Large intestine (tissue), 12 donors: Measurements from ENCODE around the gene PTCD2. TPM values are rescaled to one million over a fixed set of nuclear protein-coding genes. Genes with fewer than 3 reads are reported as not detected.

Experiments
- DNase-seq, 2 donors: peaks; one replicate each; pipeline versions ENCODE4 v3.0.0 to v3.0.0-alpha.2; 2013
- H3K27ac ChIP-seq: one replicate; pipeline ENCODE4 v1.5.1; 2013; ENCODE audit warnings: low read length
- H3K27me3 ChIP-seq: 2 replicates; pipeline ENCODE4 v1.6.1; 2013; ENCODE audit warnings: low read length; ENCODE audit not compliant: control insufficient read depth, insufficient read depth
- H3K36me3 ChIP-seq: 2 replicates; pipeline ENCODE4 v1.6.1; 2013; ENCODE audit warnings: low read length; ENCODE audit not compliant: control insufficient read depth, insufficient read depth
- H3K4me1 ChIP-seq: one replicate; pipeline ENCODE4 v1.6.1; 2013; ENCODE audit warnings: low read length; ENCODE audit not compliant: control insufficient read depth, insufficient read depth
- H3K4me3 ChIP-seq: one replicate; pipeline ENCODE4 v1.5.1; 2013; ENCODE audit warnings: low read length
- H3K9me3 ChIP-seq: one replicate; pipeline ENCODE4 v1.6.1; 2013; ENCODE audit warnings: mild to moderate bottlenecking, low read depth, low read length, moderate library complexity; ENCODE audit not compliant: control insufficient read depth
- WGBS: methylation state at CpG from one replicate; pipeline ENCODE4 v1.1.5; 2013; ENCODE audit warnings: low lambda C conversion rate; ENCODE audit not compliant: insufficient coverage; 5-methylcytosine and 5-hydroxymethylcytosine counted together
- long read RNA-seq, 11 donors: transcript quantifications; one replicate each; lab custom pipeline, GENCODE V29; 2026
- polyA plus RNA-seq: library from polyadenylated mRNA; unstranded; fragments of 120-200 nt; gene quantifications from one replicate; pipeline ENCODE4 v1.2.1, GENCODE V29; 2013

The PTCD2 gene
- 6.7 TPM for polyA plus RNA-seq
- long read RNA-seq, donor 1, partial matches to known transcripts: 0 of 1 reads
- long read RNA-seq, donor 1, other reads (novel, unspliced or antisense): 0 of 1 reads
- long read RNA-seq, donor 2, full-length matches to known transcripts: 2 of 2 reads
- long read RNA-seq, donor 2, partial matches to known transcripts: 0 of 2 reads
- long read RNA-seq, donor 2, other reads (novel, unspliced or antisense): 0 of 2 reads
- long read RNA-seq, donor 3, full-length matches to known transcripts: 4 of 4 reads
- long read RNA-seq, donor 3, partial matches to known transcripts: 0 of 4 reads
- long read RNA-seq, donor 3, other reads (novel, unspliced or antisense): 0 of 4 reads
- long read RNA-seq, donor 4: 0 reads
- long read RNA-seq, donor 5, full-length matches to known transcripts: 2 of 2 reads
- long read RNA-seq, donor 5, partial matches to known transcripts: 0 of 2 reads
- long read RNA-seq, donor 5, other reads (novel, unspliced or antisense): 0 of 2 reads
- long read RNA-seq, donor 6: 0 reads
- long read RNA-seq, donor 7: 0 reads
- long read RNA-seq, donor 8, partial matches to known transcripts: 8 of 10 reads
- long read RNA-seq, donor 8, other reads (novel, unspliced or antisense): 0 of 10 reads
- long read RNA-seq, donor 9, full-length matches to known transcripts: 2 of 2 reads
- long read RNA-seq, donor 9, partial matches to known transcripts: 0 of 2 reads
- long read RNA-seq, donor 9, other reads (novel, unspliced or antisense): 0 of 2 reads
- long read RNA-seq, donor 10, full-length matches to known transcripts: 2 of 2 reads
- long read RNA-seq, donor 10, partial matches to known transcripts: 0 of 2 reads
- long read RNA-seq, donor 10, other reads (novel, unspliced or antisense): 0 of 2 reads
- long read RNA-seq, donor 11, partial matches to known transcripts: 0 of 1 reads
- long read RNA-seq, donor 11, other reads (novel, unspliced or antisense): 0 of 1 reads

- peak; percentile 97 to 98 for DNase-seq
- Histone ChIP-seq H3K36me3 (peaks cover 9% of the 10 kb centered on the region), H3K4me3 (peak within 1 kb of the TSS; percentile 76), H3K4me1 (no peaks in the 10 kb centered on the region), H3K27ac (peak within 1 kb of the TSS; percentile 26), H3K9me3 (no peaks in the 10 kb centered on the region), H3K27me3 (no peaks in the 10 kb centered on the region)
- WGBS: no CpG with 5 or more reads among the region's 40 CpGs
These were observed at the start of gene PTCD2, which contains the start of gene MRPS27 for GRCh38 chr5:72319976-72320752. Gene PTCD2 (plus strand): TSS chr5:72320373. CDS start chr5:72320383, 10 bp downstream. Gene MRPS27 (minus strand): TSS chr5:72320240. CDS start chr5:72320221, 19 bp downstream.

- Histone ChIP-seq H3K27ac (no peak overlapping the region), H3K4me1 (no peaks in the 10 kb centered on the region), H3K9me3 (peaks cover 3% of the 10 kb centered on the region), H3K36me3 (peaks cover 2% of the 10 kb centered on the region), H3K4me3 (no peak overlapping the region), H3K27me3 (no peaks in the 10 kb centered on the region)
- no peak for DNase-seq
- 100% methylated on average over 2 of the region's 3 CpGs for WGBS
These were observed 48.5 kb upstream of the PTCD2 start for GRCh38 chr5:72271702-72272101.

- peaks cover 3% of the 10 kb centered on the region for H3K9me3 ChIP-seq
- H3K4me3 ChIP-seq: no peak overlapping the region
- peaks cover 2% of the 10 kb centered on the region for H3K36me3 ChIP-seq
- H3K27me3 ChIP-seq: no peaks in the 10 kb centered on the region
- 100% methylated on average over 1 of the region's 4 CpGs for WGBS
- no peak overlapping the region for H3K27ac ChIP-seq
- no peaks in the 10 kb centered on the region for H3K4me1 ChIP-seq
- DNase-seq: no peak
These were observed 47.8 kb upstream of the PTCD2 start for GRCh38 chr5:72272398-72272797.

- DNase-seq: no peak
- WGBS: 97% methylated on average over 4 of the region's 7 CpGs
- H3K9me3 ChIP-seq: peaks cover 3% of the 10 kb centered on the region
- H3K4me3 ChIP-seq: no peak overlapping the region
- H3K27ac ChIP-seq: no peak overlapping the region
- H3K4me1 ChIP-seq: no peaks in the 10 kb centered on the region
- H3K36me3 ChIP-seq: peaks cover 2% of the 10 kb centered on the region
- no peaks in the 10 kb centered on the region for H3K27me3 ChIP-seq
These were observed 46.6 kb upstream of the PTCD2 start for GRCh38 chr5:72273547-72273946.

GRCh38 chr5:72276219-72276752, 43.9 kb upstream of the PTCD2 start:
- Histone ChIP-seq H3K36me3 (peaks cover 2% of the 10 kb centered on the region), H3K4me1 (no peaks in the 10 kb centered on the region), H3K4me3 (no peak overlapping the region), H3K27me3 (no peaks in the 10 kb centered on the region), H3K9me3 (peaks cover 3% of the 10 kb centered on the region), H3K27ac (no peak overlapping the region)
- no peak for DNase-seq
- WGBS: 100% methylated on average over 1 of the region's 3 CpGs

- Histone ChIP-seq H3K4me3 (no peak overlapping the region), H3K27ac (no peak overlapping the region), H3K27me3 (no peaks in the 10 kb centered on the region), H3K36me3 (peaks cover 3% of the 10 kb centered on the region), H3K4me1 (no peaks in the 10 kb centered on the region), H3K9me3 (peaks cover 3% of the 10 kb centered on the region)
- no CpG with 5 or more reads among the region's 2 CpGs for WGBS
- DNase-seq: peak in 1 of 2 donors; percentile 2
These were observed 39.5 kb upstream of the PTCD2 start for GRCh38 chr5:72280581-72281069.

GRCh38 chr5:72281430-72281763, 38.8 kb upstream of the PTCD2 start:
- 86% methylated on average over 1 of the region's 1 CpG for WGBS
- no peaks in the 10 kb centered on the region for H3K9me3 ChIP-seq
- H3K27me3 ChIP-seq: no peaks in the 10 kb centered on the region
- no peak for DNase-seq
- H3K27ac ChIP-seq: no peak overlapping the region
- H3K4me1 ChIP-seq: no peaks in the 10 kb centered on the region
- peaks cover 3% of the 10 kb centered on the region for H3K36me3 ChIP-seq
- no peak overlapping the region for H3K4me3 ChIP-seq

GRCh38 chr5:72281764-72282499, 38.2 kb upstream of the PTCD2 start:
- Histone ChIP-seq H3K36me3 (peaks cover 3% of the 10 kb centered on the region), H3K27ac (no peak overlapping the region), H3K4me1 (no peaks in the 10 kb centered on the region), H3K27me3 (no peaks in the 10 kb centered on the region), H3K9me3 (no peaks in the 10 kb centered on the region), H3K4me3 (no peak overlapping the region)
- WGBS: 83% methylated on average over 2 of the region's 3 CpGs
- DNase-seq: no peak

- H3K4me1 ChIP-seq: no peaks in the 10 kb centered on the region
- no peak overlapping the region for H3K4me3 ChIP-seq
- DNase-seq: no peak
- 83% methylated on average over 1 of the region's 2 CpGs for WGBS
- no peak overlapping the region for H3K27ac ChIP-seq
- H3K9me3 ChIP-seq: no peaks in the 10 kb centered on the region
- H3K36me3 ChIP-seq: peaks cover 3% of the 10 kb centered on the region
- no peaks in the 10 kb centered on the region for H3K27me3 ChIP-seq
These were observed 37.3 kb upstream of the PTCD2 start for GRCh38 chr5:72282878-72283277.
